Measurements from ENCODE around the gene UPF2. TPM values are rescaled to one million over a fixed set of nuclear protein-coding genes. Genes with fewer than 3 reads are reported as not detected.

Gene UPF2
- total RNA-seq, 1 donor from 2014 or later = 20.7 TPM

GRCh38 chr10:11878776-11879175 is 163.8 kb downstream of the UPF2 start:
- no peak for ATAC-seq
- DNase-seq (ENCODE audit: missing footprints) = no peak
- intact Hi-C loops (cut with DNase I) = no loop called here

GRCh38 chr10:11877591-11877905 is 165.1 kb downstream of the UPF2 start:
- ATAC-seq (no peak), DNase-seq (ENCODE audit: missing footprints) (peak; percentile 53)
- intact Hi-C loops (cut with DNase I) = no loop called here

GRCh38 chr10:11876805-11877590 is 165.6 kb downstream of the UPF2 start:
- no peak for ATAC-seq

GRCh38 chr10:11876324-11876723 is 166.3 kb downstream of the UPF2 start:
- DNase-seq (ENCODE audit: missing footprints) (no peak), ATAC-seq (no peak)
- intact Hi-C loops (cut with DNase I) = no loop called here

More at GRCh38 chr10:11876805-11877590, 165.6 kb downstream of the UPF2 start:
- intact Hi-C loops (cut with DNase I) = no loop called here
- DNase-seq (ENCODE audit: missing footprints) = peak; percentile 9

- peak; percentile 89 for ATAC-seq
- DNase-seq (ENCODE audit: missing footprints) = peak; percentile 87
- intact Hi-C loops (cut with DNase I) = no loop called here
Measured at GRCh38 chr10:11875494-11876281, 166.9 kb downstream of the UPF2 start.

GRCh38 chr10:11874568-11875493 is 167.8 kb downstream of the UPF2 start:
- DNase-seq (ENCODE audit: missing footprints) (peak; percentile 65), ATAC-seq (peak; percentile 54)
- intact Hi-C loops (cut with DNase I) = no loop called here

GRCh38 chr10:11871466-11871865 is 171.1 kb downstream of the UPF2 start:
- no peak for DNase-seq (ENCODE audit: missing footprints)
- intact Hi-C loops (cut with DNase I) = no loop called here
- no peak for ATAC-seq

- DNase-seq (ENCODE audit: missing footprints) = no peak
- no peak for ATAC-seq
- intact Hi-C loops (cut with DNase I) = no loop called here
Measured at GRCh38 chr10:11870900-11871400, 171.7 kb downstream of the UPF2 start.

- no peak for ATAC-seq
Measured at GRCh38 chr10:11870461-11870780, 172.2 kb downstream of the UPF2 start.

More at GRCh38 chr10:11870461-11870780, 172.2 kb downstream of the UPF2 start:
- no peak for DNase-seq (ENCODE audit: missing footprints)
- intact Hi-C loops (cut with DNase I) = no loop called here

Other genes starting within 250 kb of the UPF2 start
- gene PROSER2, start 219.5 kb downstream of the UPF2 start, total RNA-seq = 1.2 TPM
- gene DHTKD1, start 26.1 kb upstream of the UPF2 start, total RNA-seq = 22.9 TPM
- gene SEC61A2, start 86.9 kb upstream of the UPF2 start, total RNA-seq = 10.2 TPM
- 10.1 TPM for gene NUDT5, start 153.1 kb upstream of the UPF2 start, total RNA-seq
- 48.6 TPM for gene CDC123, start 153.4 kb upstream of the UPF2 start, total RNA-seq